Measurements from ENCODE around the gene WNK1. TPM values are rescaled to one million over a fixed set of nuclear protein-coding genes. Genes with fewer than 3 reads are reported as not detected.

The WNK1 gene
- total and polyA plus RNA-seq, 2 of the 8 experiments (the other 6 are each of a cell fraction or from before 2014, with no cell fraction given), result 88.2 to 157 TPM

- no peak overlapping the region for H2AFZ ChIP-seq (ENCODE audit: low read length)
- no peak overlapping the region for H3K23ac ChIP-seq (ENCODE audit: insufficient read length)
- H2BK12ac ChIP-seq (ENCODE audit: low read depth, low read length), result no peak overlapping the region
- no peak overlapping the region for H3K56ac ChIP-seq (replicated peaks; ENCODE audit: insufficient read length, low read depth, low read length)
- peaks cover 0 to 11% (median 2%) of the 10 kb centered on the region in 4 experiments; a peak in 5 of 8 replicates for H3K36me3 ChIP-seq (ENCODE audit: control insufficient read depth in 2 of 4, insufficient read depth in 4 of 4, low read length in 3 of 4)
- H4K5ac ChIP-seq (ENCODE audit: insufficient read length, low read depth, low read length), result no peak overlapping the region
- no peaks in the 10 kb centered on the region for H3K27me3 ChIP-seq (replicated peaks in 1 of 4; ENCODE audit: control insufficient read depth in 3 of 4, extremely low read depth in 1 of 4, insufficient read depth in 3 of 4, low read length in 3 of 4)
- 75% methylated on average over 3 of the region's 3 CpGs; no CpG with 5 or more reads in 1 of the 2 experiments for WGBS, 2 experiments (ENCODE audit: extremely low coverage in 1 of 2, insufficient coverage in 1 of 2, insufficient read length in 1 of 2, insufficient replicate concordance in 2 of 2, low coverage in 1 of 2, low lambda C conversion rate in 2 of 2, missing lambda C conversion rate in 1 of 2)
- DNase-seq (ENCODE audit: low read depth in 1 of 2, low spot score in 2 of 2) (no peak), FAIRE-seq (no peak)
- H4K8ac ChIP-seq (ENCODE audit: extremely low read depth, insufficient read depth, low read length), result no peak overlapping the region
- no peak overlapping the region for H2BK15ac ChIP-seq (ENCODE audit: low read length)
- POLR2A ChIA-PET (ENCODE audit: partially characterized antibody), result interaction anchor here (0.7 to 1.1 kb wide), 3 partner anchors 10 to 167 kb away, joined by 3 read pairs; no protein-coding TSS in a partner anchor
- no peaks in the 10 kb centered on the region for H4K20me1 ChIP-seq (replicated peaks in 1 of 2; ENCODE audit: control insufficient read depth in 1 of 2, insufficient read depth in 2 of 2, low read length in 2 of 2)
- no peak overlapping the region for H3K18ac ChIP-seq (ENCODE audit: extremely low read depth, low read length)
- H2BK20ac ChIP-seq (ENCODE audit: low read length), result no peak overlapping the region
- H2AK5ac ChIP-seq (ENCODE audit: low read depth, low read length), result no peak overlapping the region
- H3K9ac ChIP-seq (replicated peaks in 1 of 4; ENCODE audit: extremely low read depth in 1 of 4, low read depth in 3 of 4, low read length in 3 of 4), result no peak overlapping the region
- no peak overlapping the region for H3K14ac ChIP-seq (ENCODE audit: insufficient read length)
- peaks cover 0 to 3% of the 10 kb centered on the region in 2 experiments; a peak in 1 of 4 replicates for H3K9me3 ChIP-seq (ENCODE audit: insufficient read depth in 2 of 2, low read depth in 1 of 2, low read length in 1 of 2)
- no peak overlapping the region for H3K4me2 ChIP-seq (ENCODE audit: insufficient read depth in 1 of 2, low read depth in 2 of 2, low read length in 2 of 2)
- no peaks in the 10 kb centered on the region for H3K23me2 ChIP-seq (ENCODE audit: low read depth, low read length)
- H3K27ac ChIP-seq (ENCODE audit: low read depth, low read length), result no peak overlapping the region
- no peak overlapping the region for H4K91ac ChIP-seq (replicated peaks; ENCODE audit: insufficient read length, low read length)
- H3K4me1 ChIP-seq (replicated peaks in 1 of 4; ENCODE audit: control insufficient read depth in 3 of 4, insufficient read depth in 4 of 4, low read length in 3 of 4), result peaks cover 1 to 6% (median 4%) of the 10 kb centered on the region in 4 experiments; a peak in 5 of 7 replicates
- no peak overlapping the region for H2BK5ac ChIP-seq (ENCODE audit: low read depth, low read length)
- TF ChIP-seq ASH2L (IDR thresholded peaks at IDR 0.05; ENCODE audit: low read length) (no peak), EZH2 (IDR thresholded peaks at IDR 0.05; ENCODE audit: low read depth, low read length, severe bottlenecking) (no peak), RFX5 (IDR thresholded peaks at IDR 0.05; ENCODE audit: borderline replicate concordance, low read depth, low read length) (no peak), SRF (IDR thresholded peaks at IDR 0.05; ENCODE audit: low read depth, low read length) (peak; percentile 77)
- no peak overlapping the region for H3K4ac ChIP-seq (replicated peaks; ENCODE audit: insufficient read length, low read depth, low read length)
- CTCF ChIA-PET (ENCODE audit: partially characterized antibody), result interaction anchor here (0.6 to 6.3 kb wide), 6 partner anchors 23 to 242 kb away, joined by 3 to 41 read pairs (median 3); no protein-coding TSS in a partner anchor
- 0 out of 2 replicates have a peak, but pooled peaks cover 2% of the 10 kb centered on the region for H3K79me1 ChIP-seq (ENCODE audit: low read depth, low read length)
- peaks cover 0 to 62% of the 10 kb centered on the region in 2 experiments; a peak in 2 of 4 replicates for H3K79me2 ChIP-seq (ENCODE audit: control insufficient read depth in 1 of 2, insufficient read depth in 2 of 2, low read length in 2 of 2)
- no peak overlapping the region for H3K4me3 ChIP-seq (ENCODE audit: extremely low read depth in 1 of 4, insufficient read depth in 2 of 4, low read depth in 3 of 4, low read length in 4 of 4)
- no peak overlapping the region for H2BK120ac ChIP-seq (replicated peaks; ENCODE audit: low read depth, low read length)
These were observed 65.7 kb downstream of the WNK1 start for GRCh38 chr12:817941-818600.

Measured in H1 (cell line).